Right atrium auricular region (tissue), 2 donors: Measurements from ENCODE around the gene ANAPC1. TPM values are rescaled to one million over a fixed set of nuclear protein-coding genes. Genes with fewer than 3 reads are reported as not detected.
"Not testable (repeated sequence)": the region's sequence is repeated elsewhere in the genome, so short reads cannot be mapped to it uniquely, and the experiment has no call there.

Experiments used
- DNase-seq: peaks from one replicate; pipeline ENCODE4 v3.0.0-alpha.2; 2019; ENCODE audit warnings: low spot score
- H3K27ac ChIP-seq, 2 donors: fragments of 200-600 bp; sonication (generic); 1 replicate in 1 of 2; 2 replicates in 1 of 2; pipeline ENCODE4 v1.5.1; 2016 to 2019
- H3K27me3 ChIP-seq, 2 donors: fragments of 200-600 bp; sonication (generic); one replicate each; pipeline versions ENCODE4 v1.5.1 to v1.6.0; 2017 to 2019
- H3K36me3 ChIP-seq: fragments of 200-600 bp; sonication (generic); one replicate; pipeline ENCODE4 v1.5.1; 2016
- H3K4me1 ChIP-seq, 2 donors: fragments of 200-600 bp; sonication (generic); one replicate each; pipeline versions ENCODE4 v1.5.1 to v1.6.0; 2017 to 2019
- H3K4me3 ChIP-seq, 2 donors: fragments of 200-600 bp; sonication (generic); 1 replicate in 1 of 2; 2 replicates in 1 of 2; pipeline ENCODE4 v1.5.1; 2017 to 2019; ENCODE audit warnings: mild to moderate bottlenecking in 1 of 2, moderate library complexity in 1 of 2
- H3K9me3 ChIP-seq, 2 donors: fragments of 200-600 bp; sonication (generic); one replicate each; pipeline ENCODE4 v1.5.1; 2019
- total RNA-seq, 2 donors: library from RNA; depleted of rRNA; stranded (reverse); fragments of >200 nt; gene quantifications; one replicate each; pipeline ENCODE4 v1.1.0, GENCODE V29; 2016

Gene ANAPC1
- total RNA-seq, 2 donors from 2014 or later: 19.0 to 23.5 TPM

- not testable (repeated sequence) for H3K27ac ChIP-seq, H3K27me3 ChIP-seq, H3K4me1 ChIP-seq, H3K4me3 ChIP-seq, H3K36me3 ChIP-seq, H3K9me3 ChIP-seq, DNase-seq
These were observed 53.5 kb downstream of the ANAPC1 start for GRCh38 chr2:111830479-111830878.

GRCh38 chr2:111828217-111828766 lies 55.7 kb downstream of the ANAPC1 start:
- H3K9me3 ChIP-seq, H3K4me3 ChIP-seq, H3K4me1 ChIP-seq, DNase-seq, H3K27me3 ChIP-seq, H3K27ac ChIP-seq, H3K36me3 ChIP-seq: not testable (repeated sequence)

GRCh38 chr2:111812970-111813622 lies 70.9 kb downstream of the ANAPC1 start:
- not testable (repeated sequence) for H3K27ac ChIP-seq, H3K9me3 ChIP-seq, H3K4me3 ChIP-seq, H3K27me3 ChIP-seq, H3K4me1 ChIP-seq, DNase-seq, H3K36me3 ChIP-seq

- not testable (repeated sequence) for H3K4me1 ChIP-seq, DNase-seq, H3K27me3 ChIP-seq, H3K36me3 ChIP-seq, H3K9me3 ChIP-seq, H3K4me3 ChIP-seq, H3K27ac ChIP-seq
These were observed 93.4 kb downstream of the ANAPC1 start for GRCh38 chr2:111790633-111791032.

GRCh38 chr2:111784081-111784480 lies 99.9 kb downstream of the ANAPC1 start:
- not testable (repeated sequence) for H3K9me3 ChIP-seq, DNase-seq, H3K27ac ChIP-seq, H3K4me3 ChIP-seq, H3K27me3 ChIP-seq, H3K4me1 ChIP-seq, H3K36me3 ChIP-seq

GRCh38 chr2:111782195-111782594 lies 101.8 kb downstream of the ANAPC1 start:
- not testable (repeated sequence) for H3K27me3 ChIP-seq, H3K4me1 ChIP-seq, H3K9me3 ChIP-seq, H3K36me3 ChIP-seq, DNase-seq, H3K27ac ChIP-seq, H3K4me3 ChIP-seq

- not testable (repeated sequence) for H3K4me1 ChIP-seq, H3K27me3 ChIP-seq, H3K9me3 ChIP-seq, DNase-seq, H3K4me3 ChIP-seq, H3K36me3 ChIP-seq, H3K27ac ChIP-seq
These were observed 102.4 kb downstream of the ANAPC1 start for GRCh38 chr2:111781443-111782094.

GRCh38 chr2:111777155-111777554 lies 106.8 kb downstream of the ANAPC1 start:
- not testable (repeated sequence) for H3K27me3 ChIP-seq, H3K27ac ChIP-seq, DNase-seq

GRCh38 chr2:111776296-111776695 lies 107.7 kb downstream of the ANAPC1 start:
- not testable (repeated sequence) for H3K27ac ChIP-seq, H3K9me3 ChIP-seq, DNase-seq, H3K4me3 ChIP-seq, H3K36me3 ChIP-seq, H3K27me3 ChIP-seq, H3K4me1 ChIP-seq

More at GRCh38 chr2:111777155-111777554, 106.8 kb downstream of the ANAPC1 start:
- H3K9me3 ChIP-seq, H3K36me3 ChIP-seq, H3K4me3 ChIP-seq, H3K4me1 ChIP-seq: not testable (repeated sequence)

GRCh38 chr2:111772180-111772579 lies 111.8 kb downstream of the ANAPC1 start:
- not testable (repeated sequence) for H3K4me1 ChIP-seq, H3K36me3 ChIP-seq, H3K27me3 ChIP-seq, H3K27ac ChIP-seq, H3K9me3 ChIP-seq, H3K4me3 ChIP-seq, DNase-seq

- H3K27me3 ChIP-seq, H3K4me3 ChIP-seq, H3K27ac ChIP-seq: not testable (repeated sequence)
These were observed 112.9 kb downstream of the ANAPC1 start for GRCh38 chr2:111770916-111771658.

GRCh38 chr2:111768266-111769190 lies 115.5 kb downstream of the ANAPC1 start:
- not testable (repeated sequence) for H3K36me3 ChIP-seq, H3K4me3 ChIP-seq, H3K4me1 ChIP-seq, DNase-seq, H3K27me3 ChIP-seq, H3K27ac ChIP-seq, H3K9me3 ChIP-seq

More at GRCh38 chr2:111770916-111771658, 112.9 kb downstream of the ANAPC1 start:
- not testable (repeated sequence) for H3K4me1 ChIP-seq, DNase-seq, H3K9me3 ChIP-seq, H3K36me3 ChIP-seq

GRCh38 chr2:111767087-111767486 lies 116.9 kb downstream of the ANAPC1 start:
- H3K27ac ChIP-seq, H3K4me3 ChIP-seq, DNase-seq, H3K36me3 ChIP-seq, H3K4me1 ChIP-seq, H3K27me3 ChIP-seq, H3K9me3 ChIP-seq: not testable (repeated sequence)

GRCh38 chr2:111766295-111766694 lies 117.7 kb downstream of the ANAPC1 start:
- not testable (repeated sequence) for H3K9me3 ChIP-seq, H3K4me3 ChIP-seq, H3K4me1 ChIP-seq, H3K36me3 ChIP-seq, H3K27me3 ChIP-seq, H3K27ac ChIP-seq, DNase-seq
